CD4-positive, alpha-beta T cell (primary cell): ENCODE measurements around the gene PSD. TPM values are rescaled to one million over a fixed set of nuclear protein-coding genes. Genes with fewer than 3 reads are reported as not detected.

Source experiments
- ATAC-seq: fragments of 200-7000 bp; cut with Tn5 transposase; one replicate; pipeline ENCODE4 v1.10.0; 2022; ENCODE audit warnings: mild to moderate bottlenecking; ENCODE audit not compliant: poor library complexity
- CTCF ChIA-PET: fragments of 350-600 bp; sonication (Branson Sonifier 250); formaldehyde crosslinking; loops from one replicate; lab custom pipeline; 2021; ENCODE audit warnings: antibody characterized with exemption, inconsistent platforms; lab: Charles Lee
- POLR2A ChIA-PET: fragments of 350-600 bp; sonication (Branson Sonifier 250); formaldehyde crosslinking; loops from one replicate; lab custom pipeline; 2021; ENCODE audit warnings: antibody characterized with exemption, inconsistent platforms; lab: Charles Lee
- DNase-seq, 14 experiments: peaks; one replicate each; pipeline ENCODE4 v3.0.0-alpha.2; 2013 to 2020; ENCODE audit warnings: mixed read lengths in 2 of 14
- H3K27ac ChIP-seq, 2 donors: one replicate each; pipeline versions ENCODE4 v1.5.1 to v1.7.0; 2013; ENCODE audit warnings: low read length in 2 of 2, low read depth in 1 of 2, mild to moderate bottlenecking in 1 of 2
- H3K27me3 ChIP-seq, 2 experiments: 1 replicate in 1 of 2; 2 replicates in 1 of 2; pipeline versions ENCODE4 v1.6.1 to v1.7.0; 2013; ENCODE audit warnings: low read length in 2 of 2, control low read depth in 1 of 2, mild to moderate bottlenecking in 1 of 2, moderate library complexity in 1 of 2; ENCODE audit not compliant: insufficient read depth in 2 of 2, control insufficient read depth in 1 of 2
- H3K36me3 ChIP-seq: one replicate; pipeline ENCODE4 v1.6.1; 2013; ENCODE audit warnings: low read length, control low read depth; ENCODE audit not compliant: insufficient read depth
- H3K4me1 ChIP-seq: one replicate; pipeline ENCODE4 v1.6.1; 2013; ENCODE audit warnings: low read length, control low read depth; ENCODE audit not compliant: insufficient read depth
- H3K4me3 ChIP-seq: one replicate; pipeline ENCODE4 v1.5.1; 2013; ENCODE audit warnings: mild to moderate bottlenecking, low read length, moderate library complexity
- H3K9me3 ChIP-seq, 2 experiments: 1 replicate in 1 of 2; 2 replicates in 1 of 2; pipeline versions ENCODE4 v1.6.1 to v1.7.0; 2013; ENCODE audit warnings: low read length in 2 of 2, mild to moderate bottlenecking in 2 of 2, control low read depth in 1 of 2, moderate library complexity in 1 of 2; ENCODE audit not compliant: control insufficient read depth in 1 of 2, insufficient read depth in 1 of 2
- H3K27ac Mint-ChIP-seq: one replicate; pipeline ENCODE4 v1.8.0; 2020; ENCODE audit warnings: mixed read lengths
- H3K27me3 Mint-ChIP-seq: one replicate; pipeline ENCODE4 v1.8.0; 2021; ENCODE audit warnings: mixed read lengths
- H3K36me3 Mint-ChIP-seq: one replicate; pipeline ENCODE4 v1.8.0; 2021; ENCODE audit warnings: low read depth, mixed read lengths
- H3K4me1 Mint-ChIP-seq: one replicate; pipeline ENCODE4 v1.8.0; 2021; ENCODE audit warnings: low read depth, mixed read lengths
- H3K4me3 Mint-ChIP-seq: one replicate; pipeline ENCODE4 v1.8.0; 2020; ENCODE audit warnings: mild to moderate bottlenecking, mixed read lengths
- H3K9me3 Mint-ChIP-seq: one replicate; pipeline ENCODE4 v1.8.0; 2020; ENCODE audit warnings: mixed read lengths
- intact Hi-C, 2 experiments: fragments of 100-400 bp; cut with DNase I in 1 of 2; cut with micrococcal nuclease in 1 of 2; formaldehyde crosslinking; loops; one replicate each; pipeline versions ENCODE4 v1.15.1 to v1.9.0; 2023 to 2025; cut with DNase I, micrococcal nuclease
- total RNA-seq, 174 experiments: library from RNA in 2 of 174; stranded (reverse) in 2 of 174; gene quantifications; one replicate each; pipeline ENCODE4 v1.2.3 and lab custom pipeline; 2021 to 2026
- TF ChIP-seq, protein P1 (sequence below): fragments of 200-600 bp; IDR thresholded peaks from one replicate; pipeline ENCODE4 v1.8.0; 2022; ENCODE audit warnings: antibody characterized with exemption, mild to moderate bottlenecking

Gene PSD
- total RNA-seq, 2 experiments from 2014 or later, result 16.7 to 17.8 TPM

GRCh38 chr10:102416283-102416682 is 2.3 kb downstream of the PSD start:
- TF ChIP-seq, protein P1, sequence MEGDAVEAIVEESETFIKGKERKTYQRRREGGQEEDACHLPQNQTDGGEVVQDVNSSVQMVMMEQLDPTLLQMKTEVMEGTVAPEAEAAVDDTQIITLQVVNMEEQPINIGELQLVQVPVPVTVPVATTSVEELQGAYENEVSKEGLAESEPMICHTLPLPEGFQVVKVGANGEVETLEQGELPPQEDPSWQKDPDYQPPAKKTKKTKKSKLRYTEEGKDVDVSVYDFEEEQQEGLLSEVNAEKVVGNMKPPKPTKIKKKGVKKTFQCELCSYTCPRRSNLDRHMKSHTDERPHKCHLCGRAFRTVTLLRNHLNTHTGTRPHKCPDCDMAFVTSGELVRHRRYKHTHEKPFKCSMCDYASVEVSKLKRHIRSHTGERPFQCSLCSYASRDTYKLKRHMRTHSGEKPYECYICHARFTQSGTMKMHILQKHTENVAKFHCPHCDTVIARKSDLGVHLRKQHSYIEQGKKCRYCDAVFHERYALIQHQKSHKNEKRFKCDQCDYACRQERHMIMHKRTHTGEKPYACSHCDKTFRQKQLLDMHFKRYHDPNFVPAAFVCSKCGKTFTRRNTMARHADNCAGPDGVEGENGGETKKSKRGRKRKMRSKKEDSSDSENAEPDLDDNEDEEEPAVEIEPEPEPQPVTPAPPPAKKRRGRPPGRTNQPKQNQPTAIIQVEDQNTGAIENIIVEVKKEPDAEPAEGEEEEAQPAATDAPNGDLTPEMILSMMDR, result no peak
- intact Hi-C loops, result loop anchor here in 1 of 2 experiments (5.0 kb wide), 1 partner anchor 54 kb away; no protein-coding TSS in a partner anchor
- ATAC-seq (no peak), DNase-seq (no peak)
- peaks cover 35% of the 10 kb centered on the region for H3K4me1 Mint-ChIP-seq
- no peak overlapping the region for H3K4me3 ChIP-seq
- peaks cover 40% of the 10 kb centered on the region for H3K4me1 ChIP-seq
- CTCF ChIA-PET, result no interaction called here
- H3K27me3 ChIP-seq, result peaks cover 25 to 26% of the 10 kb centered on the region in 2 experiments
- no peak overlapping the region for H3K27ac ChIP-seq
- POLR2A ChIA-PET, result no interaction called here
- peaks cover 0 to 11% of the 10 kb centered on the region in 2 experiments for H3K9me3 ChIP-seq
- H3K9me3 Mint-ChIP-seq, result no peaks in the 10 kb centered on the region
- H3K36me3 ChIP-seq, result no peaks in the 10 kb centered on the region
- peaks cover 51% of the 10 kb centered on the region for H3K27me3 Mint-ChIP-seq
- peak overlapping the region; percentile 77 for H3K4me3 Mint-ChIP-seq
- H3K27ac Mint-ChIP-seq, result no peak overlapping the region
- H3K36me3 Mint-ChIP-seq, result peaks cover 11% of the 10 kb centered on the region

- intact Hi-C loops, result loop anchor here in 1 of 2 experiments (5.0 kb wide), 1 partner anchor 52 kb away; no protein-coding TSS in a partner anchor
- no peak overlapping the region for H3K4me3 ChIP-seq
- TF ChIP-seq, protein P1, result no peak
- ATAC-seq (no peak), DNase-seq (peak in 1 of 14 experiments; percentile 22)
- CTCF ChIA-PET, result interaction anchor here (0.9 kb wide), 1 partner anchor 11 kb away, joined by 3 read pairs; no protein-coding TSS in a partner anchor
- peaks cover 45% of the 10 kb centered on the region for H3K4me1 ChIP-seq
- peaks cover 30 to 34% of the 10 kb centered on the region in 2 experiments for H3K27me3 ChIP-seq
- H3K4me3 Mint-ChIP-seq, result no peak overlapping the region
- H3K27ac Mint-ChIP-seq, result no peak overlapping the region
- H3K9me3 Mint-ChIP-seq, result no peaks in the 10 kb centered on the region
- H3K36me3 Mint-ChIP-seq, result peaks cover 6% of the 10 kb centered on the region
- peaks cover 31% of the 10 kb centered on the region for H3K4me1 Mint-ChIP-seq
- peaks cover 0 to 20% of the 10 kb centered on the region in 2 experiments for H3K9me3 ChIP-seq
- POLR2A ChIA-PET, result no interaction called here
- no peaks in the 10 kb centered on the region for H3K36me3 ChIP-seq
- no peak overlapping the region for H3K27ac ChIP-seq
- peaks cover 57% of the 10 kb centered on the region for H3K27me3 Mint-ChIP-seq
Measured at GRCh38 chr10:102414749-102415148, 3.8 kb downstream of the PSD start.

- Histone ChIP-seq H3K27ac (no peak overlapping the region), H3K27me3 (peaks cover 30 to 34% of the 10 kb centered on the region in 2 experiments), H3K9me3 (peaks cover 0 to 19% of the 10 kb centered on the region in 2 experiments), H3K36me3 (no peaks in the 10 kb centered on the region), H3K4me1 (peaks cover 44% of the 10 kb centered on the region), H3K4me3 (no peak overlapping the region)
- intact Hi-C loops, result no loop called here
- TF ChIP-seq, protein P1, result no peak
- POLR2A ChIA-PET, result interaction anchor here (1.0 kb wide), 1 partner anchor 19 kb away, joined by 3 read pairs; no protein-coding TSS in a partner anchor
- Mint-ChIP-seq H3K36me3 (peaks cover 7% of the 10 kb centered on the region), H3K4me1 (peaks cover 29% of the 10 kb centered on the region), H3K27ac (no peak overlapping the region), H3K4me3 (no peak overlapping the region), H3K9me3 (no peaks in the 10 kb centered on the region), H3K27me3 (peaks cover 61% of the 10 kb centered on the region)
- DNase-seq, result peak in 1 of 14 experiments; percentile 25
- CTCF ChIA-PET, result interaction anchor here (2.5 kb wide), 1 partner anchor 8 kb away, joined by 7 read pairs; no protein-coding TSS in a partner anchor
- ATAC-seq, result no peak
Measured at GRCh38 chr10:102413806-102414561, 4.6 kb downstream of the PSD start.
